Suprapubic skin (tissue), 4 donors: ENCODE results near the gene MAGI3.

Experiments
- EP300 ChIP-seq: sonication (generic); formaldehyde crosslinking; IDR thresholded peaks from one replicate; pipeline ENCODE4 v1.6.1; 2017; ENCODE audit warnings: antibody characterized with exemption
- POLR2A ChIP-seq, 2 donors: fragments of 450-650 bp; IDR thresholded peaks; one replicate each; pipeline ENCODE4 v1.6.1; 2017; ENCODE audit warnings: antibody characterized with exemption in 2 of 2, mild to moderate bottlenecking in 2 of 2, moderate library complexity in 2 of 2
- POLR2AphosphoS5 ChIP-seq, 3 donors: sonication (generic); formaldehyde crosslinking; IDR thresholded peaks; one replicate each; pipeline ENCODE4 v1.6.1; 2017; ENCODE audit warnings: antibody characterized with exemption in 3 of 3
- TF ChIP-seq, protein P1 (sequence below), 2 donors: fragments of 200-600 bp in 1 of 2; fragments of 450-650 bp in 1 of 2; sonication (generic) in 1 of 2; IDR thresholded peaks; one replicate each; pipeline ENCODE4 v1.5.1; 2016 to 2019; ENCODE audit warnings: antibody characterized with exemption in 2 of 2, mild to moderate bottlenecking in 1 of 2, moderate library complexity in 1 of 2

DNA sequence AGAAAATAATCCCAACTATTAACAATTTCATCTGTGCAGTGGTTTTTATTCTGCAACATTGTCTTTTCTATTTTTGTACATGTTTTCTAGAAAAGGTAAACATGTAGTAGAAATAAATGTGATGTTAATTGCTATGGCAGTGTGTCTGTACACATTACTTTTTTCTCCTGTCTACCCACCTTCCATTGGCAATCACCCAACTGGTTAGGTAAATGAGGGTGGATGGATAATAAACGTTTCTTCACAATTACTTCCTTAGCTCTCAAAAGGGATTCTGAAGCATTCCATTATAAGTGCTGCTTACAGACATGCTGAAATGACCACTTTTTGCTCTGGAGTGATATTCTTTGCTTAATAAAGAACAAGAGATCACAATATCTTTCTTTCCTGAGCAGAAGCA, 61.4 kb downstream of the MAGI3 start:
- TF ChIP-seq, protein P1, sequence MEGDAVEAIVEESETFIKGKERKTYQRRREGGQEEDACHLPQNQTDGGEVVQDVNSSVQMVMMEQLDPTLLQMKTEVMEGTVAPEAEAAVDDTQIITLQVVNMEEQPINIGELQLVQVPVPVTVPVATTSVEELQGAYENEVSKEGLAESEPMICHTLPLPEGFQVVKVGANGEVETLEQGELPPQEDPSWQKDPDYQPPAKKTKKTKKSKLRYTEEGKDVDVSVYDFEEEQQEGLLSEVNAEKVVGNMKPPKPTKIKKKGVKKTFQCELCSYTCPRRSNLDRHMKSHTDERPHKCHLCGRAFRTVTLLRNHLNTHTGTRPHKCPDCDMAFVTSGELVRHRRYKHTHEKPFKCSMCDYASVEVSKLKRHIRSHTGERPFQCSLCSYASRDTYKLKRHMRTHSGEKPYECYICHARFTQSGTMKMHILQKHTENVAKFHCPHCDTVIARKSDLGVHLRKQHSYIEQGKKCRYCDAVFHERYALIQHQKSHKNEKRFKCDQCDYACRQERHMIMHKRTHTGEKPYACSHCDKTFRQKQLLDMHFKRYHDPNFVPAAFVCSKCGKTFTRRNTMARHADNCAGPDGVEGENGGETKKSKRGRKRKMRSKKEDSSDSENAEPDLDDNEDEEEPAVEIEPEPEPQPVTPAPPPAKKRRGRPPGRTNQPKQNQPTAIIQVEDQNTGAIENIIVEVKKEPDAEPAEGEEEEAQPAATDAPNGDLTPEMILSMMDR (IDR thresholded peaks at IDR 0.05): no peak
- TF ChIP-seq POLR2A (IDR thresholded peaks at IDR 0.05) (no peak), POLR2AphosphoS5 (IDR thresholded peaks at IDR 0.05) (no peak), EP300 (no peak)
